22Rv1 (cell line): ENCODE results near the gene PAPOLB.
"Not testable (repeated sequence)": the region's sequence is repeated elsewhere in the genome, so short reads cannot be mapped to it uniquely, and the experiment has no call there.

Experiments used
- H3K27ac ChIP-seq: fragments of 450-650 bp; 2 replicates; pipeline ENCODE4 v1.5.1; 2017
- CTCF ChIP-seq: fragments of 450-650 bp; IDR thresholded peaks from 2 replicates; pipeline ENCODE4 v1.5.1; 2017; ENCODE audit warnings: mild to moderate bottlenecking
- ZFX ChIP-seq: fragments of 450-650 bp; IDR thresholded peaks from 2 replicates; pipeline ENCODE4 v1.6.1; 2017; ENCODE audit warnings: antibody characterized with exemption, borderline replicate concordance

The PAPOLB gene

GRCh38 chr7:4893929-4894475 is 32.2 kb upstream of the PAPOLB start:
- H3K27ac ChIP-seq: no peak overlapping the region
- no peak for TF ChIP-seq CTCF

- not testable (repeated sequence) for H3K27ac ChIP-seq
Observed at GRCh38 chr7:4893188-4893587, 31.4 kb upstream of the PAPOLB start.

- H3K27ac ChIP-seq: not testable (repeated sequence)
Observed at GRCh38 chr7:4891522-4891921, 29.7 kb upstream of the PAPOLB start.

- H3K27ac ChIP-seq: no peak overlapping the region
- no peak for TF ChIP-seq ZFX
- TF ChIP-seq CTCF: no peak
Observed at GRCh38 chr7:4889682-4890081, 27.9 kb upstream of the PAPOLB start.

GRCh38 chr7:4888161-4888560 is 26.3 kb upstream of the PAPOLB start:
- TF ChIP-seq ZFX (no peak), CTCF (no peak)
- no peak overlapping the region for H3K27ac ChIP-seq

- TF ChIP-seq CTCF (no peak), ZFX (no peak)
- H3K27ac ChIP-seq: no peak overlapping the region
Observed at GRCh38 chr7:4886671-4887070, 24.8 kb upstream of the PAPOLB start.

GRCh38 chr7:4885317-4885807 is 23.5 kb upstream of the PAPOLB start:
- TF ChIP-seq ZFX (no peak), CTCF (no peak)
- H3K27ac ChIP-seq: no peak overlapping the region

GRCh38 chr7:4884164-4884563 is 22.3 kb upstream of the PAPOLB start:
- TF ChIP-seq CTCF (no peak), ZFX (no peak)
- no peak overlapping the region for H3K27ac ChIP-seq
